ENCODE measurements around the gene NDUFB2. TPM values are rescaled to one million over a fixed set of nuclear protein-coding genes. Genes with fewer than 3 reads are reported as not detected.

Gene NDUFB2
- total and polyA plus RNA-seq, 10 donors, result 104 to 370 (median 142) TPM

- TF ChIP-seq POLR2A (IDR thresholded peaks at IDR 0.05) (no peak), POLR2AphosphoS5 (IDR thresholded peaks at IDR 0.05) (no peak)
- TF ChIP-seq, protein P1, sequence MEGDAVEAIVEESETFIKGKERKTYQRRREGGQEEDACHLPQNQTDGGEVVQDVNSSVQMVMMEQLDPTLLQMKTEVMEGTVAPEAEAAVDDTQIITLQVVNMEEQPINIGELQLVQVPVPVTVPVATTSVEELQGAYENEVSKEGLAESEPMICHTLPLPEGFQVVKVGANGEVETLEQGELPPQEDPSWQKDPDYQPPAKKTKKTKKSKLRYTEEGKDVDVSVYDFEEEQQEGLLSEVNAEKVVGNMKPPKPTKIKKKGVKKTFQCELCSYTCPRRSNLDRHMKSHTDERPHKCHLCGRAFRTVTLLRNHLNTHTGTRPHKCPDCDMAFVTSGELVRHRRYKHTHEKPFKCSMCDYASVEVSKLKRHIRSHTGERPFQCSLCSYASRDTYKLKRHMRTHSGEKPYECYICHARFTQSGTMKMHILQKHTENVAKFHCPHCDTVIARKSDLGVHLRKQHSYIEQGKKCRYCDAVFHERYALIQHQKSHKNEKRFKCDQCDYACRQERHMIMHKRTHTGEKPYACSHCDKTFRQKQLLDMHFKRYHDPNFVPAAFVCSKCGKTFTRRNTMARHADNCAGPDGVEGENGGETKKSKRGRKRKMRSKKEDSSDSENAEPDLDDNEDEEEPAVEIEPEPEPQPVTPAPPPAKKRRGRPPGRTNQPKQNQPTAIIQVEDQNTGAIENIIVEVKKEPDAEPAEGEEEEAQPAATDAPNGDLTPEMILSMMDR (IDR thresholded peaks at IDR 0.05 in 8 of 11, conservative IDR thresholded peaks at IDR 0.05 in 3 of 11), result no peak
- 26 to 36% (median 31%) methylated on average over 22 to 23 of the region's 23 CpGs for WGBS, 5 donors
- peak; percentile 73 for DNase-seq
- intact Hi-C loops (cut with DNase I; ENCODE audit: low total_unique reads), result loop anchor here (10.0 kb wide), 1 partner anchor 319 kb away; the partner anchor contains the start of gene MRPS33
- H3K36me3 ChIP-seq, result peaks cover 0 to 29% (median 3%) of the 10 kb centered on the region in 6 donors
- H3K27me3 ChIP-seq (replicated peaks in 1 of 7), result no peaks in the 10 kb centered on the region
- H3K4me3 ChIP-seq, result peak overlapping the region; percentile 83 to 100 (median 96)
- H3K4me1 ChIP-seq, result peaks cover 13 to 36% (median 28%) of the 10 kb centered on the region in 6 donors
- peak overlapping the region; percentile 90 to 99 (median 96) for H3K27ac ChIP-seq
- no peaks in the 10 kb centered on the region for H3K9me3 ChIP-seq
Measured at GRCh38 chr7:140696024-140696679, 356 bp upstream of the NDUFB2 start.

DNA sequence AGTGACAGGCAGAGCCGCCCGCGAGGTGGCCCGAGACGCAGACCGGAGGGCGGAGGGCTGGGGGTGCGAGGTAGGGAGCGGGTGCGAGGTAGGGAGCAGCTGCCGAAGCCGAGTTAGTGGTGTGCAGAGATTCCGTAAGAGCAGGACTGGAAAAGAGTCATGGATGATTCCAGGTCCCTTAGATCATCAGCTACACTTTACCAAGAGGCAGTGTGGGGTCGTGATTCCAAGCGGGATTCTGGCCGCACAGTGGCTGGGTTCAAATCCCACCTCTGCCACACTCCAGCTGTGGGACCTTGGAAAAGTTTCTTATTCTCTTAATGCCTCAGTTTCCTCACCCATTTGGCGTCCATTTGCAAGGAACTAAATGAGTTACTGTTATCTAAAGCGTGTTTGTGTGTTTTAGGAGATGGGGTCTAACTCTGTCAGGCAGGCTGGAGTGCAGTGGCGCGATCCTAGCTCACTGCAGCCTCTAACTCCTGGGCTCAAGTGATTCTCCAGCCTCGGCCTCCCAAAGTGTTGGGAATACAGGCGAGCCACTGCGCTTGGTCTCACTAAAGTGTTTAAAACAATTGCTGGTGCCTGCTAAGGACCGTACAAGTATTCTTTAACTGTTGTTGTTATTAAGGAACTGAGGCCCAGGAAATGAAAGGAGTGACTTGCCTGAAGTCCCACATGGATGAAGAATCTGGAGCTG, 1.1 kb downstream of the NDUFB2 start:
- H3K27ac ChIP-seq, result peak overlapping the region; percentile 90 to 99 (median 96)
- peaks cover 13 to 36% (median 28%) of the 10 kb centered on the region in 6 donors for H3K4me1 ChIP-seq
- intact Hi-C loops (cut with DNase I; ENCODE audit: low total_unique reads), result loop anchor here (10.0 kb wide), 1 partner anchor 317 kb away; the partner anchor contains the start of gene MRPS33
- TF ChIP-seq POLR2A (IDR thresholded peaks at IDR 0.05), result no peak
- TF ChIP-seq, protein P1 (IDR thresholded peaks at IDR 0.05 in 8 of 11, conservative IDR thresholded peaks at IDR 0.05 in 3 of 11), result no peak
- no peak for TF ChIP-seq POLR2AphosphoS5 (IDR thresholded peaks at IDR 0.05)
- peaks cover 0 to 15% (median 0%) of the 10 kb centered on the region in 6 donors for H3K36me3 ChIP-seq
- WGBS, 5 donors, result 27 to 35% (median 28%) methylated on average over 21 to 24 of the region's 24 CpGs
- DNase-seq, result no peak
- no peaks in the 10 kb centered on the region for H3K27me3 ChIP-seq (replicated peaks in 1 of 7)
- H3K9me3 ChIP-seq, result no peaks in the 10 kb centered on the region
- H3K4me3 ChIP-seq, result peak overlapping the region; percentile 83 to 100 (median 96)

- intact Hi-C loops (cut with DNase I; ENCODE audit: low total_unique reads), result loop anchor here (10.0 kb wide), 1 partner anchor 316 kb away; the partner anchor contains the start of gene MRPS33
- no peak overlapping the region for H3K27ac ChIP-seq
- no peaks in the 10 kb centered on the region for H3K9me3 ChIP-seq
- H3K4me1 ChIP-seq, result peaks cover 13 to 36% (median 28%) of the 10 kb centered on the region in 6 donors
- WGBS, 5 donors, result 78 to 86% (median 83%) methylated on average over 8 of the region's 8 CpGs
- H3K27me3 ChIP-seq (replicated peaks in 1 of 7), result no peaks in the 10 kb centered on the region
- H3K36me3 ChIP-seq, result peaks cover 0 to 18% (median 5%) of the 10 kb centered on the region in 6 donors
- DNase-seq, result no peak
- H3K4me3 ChIP-seq, result peak overlapping the region in 2 of 8 donors; percentile 4 to 100
- TF ChIP-seq POLR2AphosphoS5 (IDR thresholded peaks at IDR 0.05), result no peak
- TF ChIP-seq, protein P1 (IDR thresholded peaks at IDR 0.05 in 8 of 11, conservative IDR thresholded peaks at IDR 0.05 in 3 of 11), result no peak
- TF ChIP-seq POLR2A (IDR thresholded peaks at IDR 0.05), result no peak
Measured at GRCh38 chr7:140698477-140698876, 2.0 kb downstream of the NDUFB2 start.

- DNase-seq, result no peak
- 89 to 96% (median 94%) methylated on average over 10 of the region's 10 CpGs for WGBS, 5 donors
- peaks cover 0 to 49% (median 34%) of the 10 kb centered on the region in 6 donors for H3K36me3 ChIP-seq
Measured at GRCh38 chr7:140702774-140703173, 6.3 kb downstream of the NDUFB2 start.

More at GRCh38 chr7:140702774-140703173, 6.3 kb downstream of the NDUFB2 start:
- intact Hi-C loops (cut with DNase I; ENCODE audit: low total_unique reads), result no loop called here
- Histone ChIP-seq H3K27me3 (replicated peaks in 1 of 7) (no peaks in the 10 kb centered on the region), H3K27ac (no peak overlapping the region), H3K9me3 (no peaks in the 10 kb centered on the region), H3K4me3 (no peak overlapping the region), H3K4me1 (peaks cover 5 to 20% (median 15%) of the 10 kb centered on the region in 6 donors)
- TF ChIP-seq, protein P1 (IDR thresholded peaks at IDR 0.05 in 8 of 11, conservative IDR thresholded peaks at IDR 0.05 in 3 of 11), result no peak
- TF ChIP-seq POLR2AphosphoS5 (IDR thresholded peaks at IDR 0.05), result no peak

Data from spleen (tissue), 11 donors.